ENCODE results near the gene IL36G.

The IL36G gene

GRCh38 chr2:112994648-112995047, 16.8 kb downstream of the IL36G start:
- TF ChIP-seq, protein P1, sequence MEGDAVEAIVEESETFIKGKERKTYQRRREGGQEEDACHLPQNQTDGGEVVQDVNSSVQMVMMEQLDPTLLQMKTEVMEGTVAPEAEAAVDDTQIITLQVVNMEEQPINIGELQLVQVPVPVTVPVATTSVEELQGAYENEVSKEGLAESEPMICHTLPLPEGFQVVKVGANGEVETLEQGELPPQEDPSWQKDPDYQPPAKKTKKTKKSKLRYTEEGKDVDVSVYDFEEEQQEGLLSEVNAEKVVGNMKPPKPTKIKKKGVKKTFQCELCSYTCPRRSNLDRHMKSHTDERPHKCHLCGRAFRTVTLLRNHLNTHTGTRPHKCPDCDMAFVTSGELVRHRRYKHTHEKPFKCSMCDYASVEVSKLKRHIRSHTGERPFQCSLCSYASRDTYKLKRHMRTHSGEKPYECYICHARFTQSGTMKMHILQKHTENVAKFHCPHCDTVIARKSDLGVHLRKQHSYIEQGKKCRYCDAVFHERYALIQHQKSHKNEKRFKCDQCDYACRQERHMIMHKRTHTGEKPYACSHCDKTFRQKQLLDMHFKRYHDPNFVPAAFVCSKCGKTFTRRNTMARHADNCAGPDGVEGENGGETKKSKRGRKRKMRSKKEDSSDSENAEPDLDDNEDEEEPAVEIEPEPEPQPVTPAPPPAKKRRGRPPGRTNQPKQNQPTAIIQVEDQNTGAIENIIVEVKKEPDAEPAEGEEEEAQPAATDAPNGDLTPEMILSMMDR (IDR thresholded peaks at IDR 0.05; ENCODE audit: low read depth, low read length), result no peak
- H3K4me3 ChIP-seq (ENCODE audit: low read depth, low read length), result no peak overlapping the region

- TF ChIP-seq, protein P1 (IDR thresholded peaks at IDR 0.05; ENCODE audit: low read depth, low read length), result no peak
- H3K4me3 ChIP-seq (ENCODE audit: low read depth, low read length), result no peak overlapping the region
Observed at GRCh38 chr2:112995346-112995920, 17.6 kb downstream of the IL36G start.

DNA sequence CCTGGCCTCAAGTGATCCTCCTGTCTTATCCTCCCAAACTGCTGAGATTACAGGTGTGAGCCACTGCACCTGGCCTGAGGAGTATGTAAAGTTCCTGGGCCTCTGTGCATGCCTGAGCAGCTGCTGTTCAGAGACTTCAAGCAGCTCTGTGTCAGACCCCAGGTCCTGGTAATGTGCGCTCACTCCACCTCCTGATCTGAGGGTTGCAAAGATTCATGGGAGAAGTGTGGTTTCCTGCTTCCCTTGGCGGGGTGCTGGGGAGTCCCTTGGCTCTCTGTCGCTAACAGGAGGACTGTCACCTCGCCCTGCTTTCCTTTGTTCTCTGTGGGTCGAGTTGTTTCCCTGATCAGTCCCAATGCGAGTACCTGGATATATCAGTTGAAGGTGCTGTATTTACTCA, 18.8 kb downstream of the IL36G start:
- H3K4me3 ChIP-seq (ENCODE audit: low read depth, low read length), result no peak overlapping the region
- TF ChIP-seq, protein P1 (IDR thresholded peaks at IDR 0.05; ENCODE audit: low read depth, low read length), result no peak

DNA sequence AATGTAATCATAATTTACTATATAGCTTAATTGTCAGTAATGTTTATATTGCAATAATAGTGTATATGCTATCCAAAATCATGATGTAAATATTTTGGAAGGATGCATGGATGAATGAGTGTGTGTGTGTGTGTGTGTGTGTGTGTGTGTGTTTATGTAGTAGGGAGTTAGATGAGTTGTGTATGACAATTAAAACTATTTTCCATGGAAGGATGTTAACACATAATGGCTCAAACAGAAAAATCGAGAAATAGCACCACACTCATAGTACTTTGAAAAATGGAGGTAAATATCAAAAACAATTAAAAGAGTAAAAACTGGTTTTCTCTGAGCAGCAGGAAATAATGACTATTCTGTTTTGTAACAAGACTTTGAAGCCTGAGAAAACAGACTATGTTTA, 19.3 kb downstream of the IL36G start:
- H3K4me3 ChIP-seq (ENCODE audit: low read depth, low read length), result no peak overlapping the region
- TF ChIP-seq, protein P1 (IDR thresholded peaks at IDR 0.05; ENCODE audit: low read depth, low read length), result no peak

DNA sequence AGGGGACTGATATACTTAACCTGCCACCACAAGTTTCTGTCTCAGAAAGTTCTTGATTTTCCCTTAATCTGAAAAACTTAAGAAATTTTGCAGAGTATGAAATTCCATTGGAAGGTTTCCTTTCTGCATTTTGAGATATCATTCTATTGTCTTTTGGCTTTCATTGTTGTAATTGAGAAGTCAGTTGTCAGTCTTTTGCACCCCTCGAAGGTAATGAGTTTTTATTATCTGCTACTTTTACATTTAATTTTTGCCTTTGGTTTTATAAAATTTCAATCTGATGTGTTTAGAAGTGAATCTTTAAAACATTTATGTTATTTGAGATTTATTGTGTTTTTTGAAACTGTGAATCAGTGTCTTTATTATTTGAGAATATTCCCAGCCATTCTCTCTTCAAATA, 22.6 kb downstream of the IL36G start:
- TF ChIP-seq, protein P1 (IDR thresholded peaks at IDR 0.05; ENCODE audit: low read depth, low read length), result no peak
- H3K4me3 ChIP-seq (ENCODE audit: low read depth, low read length), result no peak overlapping the region

- TF ChIP-seq, protein P1 (IDR thresholded peaks at IDR 0.05; ENCODE audit: low read depth, low read length), result no peak
- H3K4me3 ChIP-seq (ENCODE audit: low read depth, low read length), result no peak overlapping the region
Observed at GRCh38 chr2:113002677-113003076, 24.9 kb downstream of the IL36G start.

DNA sequence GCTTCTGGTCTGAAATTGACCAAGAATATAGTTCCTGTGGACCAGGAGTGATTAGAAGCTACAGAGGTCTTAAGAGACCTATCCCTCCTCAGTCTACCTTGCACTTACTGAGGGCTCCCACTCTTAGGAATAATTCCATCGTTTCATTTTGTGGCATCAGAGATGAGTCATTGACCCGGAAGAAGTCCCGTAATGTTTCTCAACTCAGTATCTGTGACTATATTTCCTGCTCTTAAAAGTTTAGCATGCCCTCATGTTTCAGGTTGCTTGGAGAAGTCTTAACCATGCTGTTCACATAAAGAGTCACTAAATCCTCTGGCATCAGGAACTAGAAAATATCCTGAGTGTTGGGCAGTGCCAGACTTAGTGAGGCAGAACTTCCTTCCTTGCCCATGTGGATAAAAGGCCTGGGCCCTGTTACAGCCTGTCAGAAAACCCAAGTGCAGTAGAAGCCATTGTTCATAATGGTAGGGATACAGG, 27.3 kb downstream of the IL36G start, which contains the start of gene IL36A:
Gene IL36A (plus strand): TSS at position 430 of the 480 bp plus-strand sequence. CDS start 413 bp downstream, outside the sequence.
- TF ChIP-seq, protein P1 (IDR thresholded peaks at IDR 0.05; ENCODE audit: low read depth, low read length), result no peak
- H3K4me3 ChIP-seq (ENCODE audit: low read depth, low read length), result no peak within 1 kb of the TSS
